Measurements from ENCODE around the gene PNLIPRP1. TPM values are rescaled to one million over a fixed set of nuclear protein-coding genes. Genes with fewer than 3 reads are reported as not detected.

PNLIPRP1 gene
- total RNA-seq, 2 donors from 2014 or later = not detected

- Mint-ChIP-seq H3K4me3 (no peak within 1 kb of the TSS), H3K27me3 (ENCODE audit: insufficient read depth) (no peaks in the 10 kb centered on the region), H3K4me1 (peaks cover 7% of the 10 kb centered on the region), H3K36me3 (ENCODE audit: low read depth) (no peaks in the 10 kb centered on the region), H3K9me3 (no peaks in the 10 kb centered on the region), H3K27ac (no peak within 1 kb of the TSS)
- Histone ChIP-seq H3K9ac (ENCODE audit: extremely low read depth, low read length, poor library complexity, severe bottlenecking) (no peak within 1 kb of the TSS), H3K27ac (ENCODE audit: low read depth, low read length) (no peak within 1 kb of the TSS), H3K27me3 (ENCODE audit: control insufficient read depth, insufficient read depth, low read length, poor library complexity, severe bottlenecking) (no peaks in the 10 kb centered on the region), H3K4me1 (ENCODE audit: control insufficient read depth, insufficient read depth, low read length) (peaks cover 4% of the 10 kb centered on the region), H3K9me3 (ENCODE audit: control insufficient read depth, low read length) (no peaks in the 10 kb centered on the region), H3K36me3 (ENCODE audit: control insufficient read depth, insufficient read depth, low read length) (no peaks in the 10 kb centered on the region), H3K4me3 (ENCODE audit: low read length) (no peak within 1 kb of the TSS)
- 92 to 97% methylated on average over 7 to 8 of the region's 8 CpGs for WGBS, 2 experiments (ENCODE audit: insufficient coverage in 1 of 2, insufficient read length in 1 of 2)
- no peak for DNase-seq
- TF ChIP-seq, protein P1, sequence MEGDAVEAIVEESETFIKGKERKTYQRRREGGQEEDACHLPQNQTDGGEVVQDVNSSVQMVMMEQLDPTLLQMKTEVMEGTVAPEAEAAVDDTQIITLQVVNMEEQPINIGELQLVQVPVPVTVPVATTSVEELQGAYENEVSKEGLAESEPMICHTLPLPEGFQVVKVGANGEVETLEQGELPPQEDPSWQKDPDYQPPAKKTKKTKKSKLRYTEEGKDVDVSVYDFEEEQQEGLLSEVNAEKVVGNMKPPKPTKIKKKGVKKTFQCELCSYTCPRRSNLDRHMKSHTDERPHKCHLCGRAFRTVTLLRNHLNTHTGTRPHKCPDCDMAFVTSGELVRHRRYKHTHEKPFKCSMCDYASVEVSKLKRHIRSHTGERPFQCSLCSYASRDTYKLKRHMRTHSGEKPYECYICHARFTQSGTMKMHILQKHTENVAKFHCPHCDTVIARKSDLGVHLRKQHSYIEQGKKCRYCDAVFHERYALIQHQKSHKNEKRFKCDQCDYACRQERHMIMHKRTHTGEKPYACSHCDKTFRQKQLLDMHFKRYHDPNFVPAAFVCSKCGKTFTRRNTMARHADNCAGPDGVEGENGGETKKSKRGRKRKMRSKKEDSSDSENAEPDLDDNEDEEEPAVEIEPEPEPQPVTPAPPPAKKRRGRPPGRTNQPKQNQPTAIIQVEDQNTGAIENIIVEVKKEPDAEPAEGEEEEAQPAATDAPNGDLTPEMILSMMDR (conservative IDR thresholded peaks at IDR 0.05) = no peak
Observed at GRCh38 chr10:116545756-116546155, 45.0 kb upstream of the PNLIPRP1 start, which contains the start of gene PNLIP. Gene PNLIP, plus strand, starts transcription at chr10:116545931. Its CDS starts 162 bp downstream, at chr10:116546093.

- Histone ChIP-seq H3K27me3 (ENCODE audit: control insufficient read depth, insufficient read depth, low read length, poor library complexity, severe bottlenecking) (no peaks in the 10 kb centered on the region), H3K27ac (ENCODE audit: low read depth, low read length) (no peak overlapping the region), H3K4me3 (ENCODE audit: low read length) (no peak overlapping the region), H3K36me3 (ENCODE audit: control insufficient read depth, insufficient read depth, low read length) (no peaks in the 10 kb centered on the region), H3K9me3 (ENCODE audit: control insufficient read depth, low read length) (no peaks in the 10 kb centered on the region), H3K4me1 (ENCODE audit: control insufficient read depth, insufficient read depth, low read length) (no peaks in the 10 kb centered on the region), H3K9ac (ENCODE audit: extremely low read depth, low read length, poor library complexity, severe bottlenecking) (no peak overlapping the region)
- Mint-ChIP-seq H3K4me3 (no peak overlapping the region), H3K27me3 (ENCODE audit: insufficient read depth) (no peaks in the 10 kb centered on the region), H3K27ac (no peak overlapping the region), H3K4me1 (no peaks in the 10 kb centered on the region), H3K36me3 (ENCODE audit: low read depth) (no peaks in the 10 kb centered on the region), H3K9me3 (no peaks in the 10 kb centered on the region)
- TF ChIP-seq, protein P1 (conservative IDR thresholded peaks at IDR 0.05) = no peak
- no peak for DNase-seq
- 83 to 92% methylated on average over 2 to 5 of the region's 5 CpGs for WGBS, 2 experiments (ENCODE audit: insufficient coverage in 1 of 2, insufficient read length in 1 of 2)
Observed at GRCh38 chr10:116548301-116548700, 42.5 kb upstream of the PNLIPRP1 start.

GRCh38 chr10:116553378-116553980, 37.3 kb upstream of the PNLIPRP1 start:
- no peak overlapping the region for H3K4me3 ChIP-seq (ENCODE audit: low read length)
- no peak overlapping the region for H3K27ac ChIP-seq (ENCODE audit: low read depth, low read length)
- no peaks in the 10 kb centered on the region for H3K9me3 Mint-ChIP-seq
- no peak overlapping the region for H3K9ac ChIP-seq (ENCODE audit: extremely low read depth, low read length, poor library complexity, severe bottlenecking)
- no peaks in the 10 kb centered on the region for H3K36me3 Mint-ChIP-seq (ENCODE audit: low read depth)
- H3K27me3 ChIP-seq (ENCODE audit: control insufficient read depth, insufficient read depth, low read length, poor library complexity, severe bottlenecking) = no peaks in the 10 kb centered on the region
- H3K4me3 Mint-ChIP-seq = no peak overlapping the region
- 91 to 93% methylated on average over 11 to 12 of the region's 13 CpGs for WGBS, 2 experiments (ENCODE audit: insufficient coverage in 1 of 2, insufficient read length in 1 of 2)
- peaks cover 2% of the 10 kb centered on the region for H3K4me1 Mint-ChIP-seq
- H3K4me1 ChIP-seq (ENCODE audit: control insufficient read depth, insufficient read depth, low read length) = no peaks in the 10 kb centered on the region
- H3K9me3 ChIP-seq (ENCODE audit: control insufficient read depth, low read length) = no peaks in the 10 kb centered on the region
- H3K27me3 Mint-ChIP-seq (ENCODE audit: insufficient read depth) = no peaks in the 10 kb centered on the region
- no peak overlapping the region for H3K27ac Mint-ChIP-seq
- TF ChIP-seq, protein P1 (conservative IDR thresholded peaks at IDR 0.05) = no peak
- no peaks in the 10 kb centered on the region for H3K36me3 ChIP-seq (ENCODE audit: control insufficient read depth, insufficient read depth, low read length)
- no peak for DNase-seq
